ENCODE measurements around the gene OXTR. TPM values are rescaled to one million over a fixed set of nuclear protein-coding genes. Genes with fewer than 3 reads are reported as not detected.
"Not testable (repeated sequence)": the region's sequence is repeated elsewhere in the genome, so short reads cannot be mapped to it uniquely, and the experiment has no call there.

OXTR gene
- total RNA-seq, 3 donors from 2014 or later = 0.32 to 250 (median 105) TPM

DNA sequence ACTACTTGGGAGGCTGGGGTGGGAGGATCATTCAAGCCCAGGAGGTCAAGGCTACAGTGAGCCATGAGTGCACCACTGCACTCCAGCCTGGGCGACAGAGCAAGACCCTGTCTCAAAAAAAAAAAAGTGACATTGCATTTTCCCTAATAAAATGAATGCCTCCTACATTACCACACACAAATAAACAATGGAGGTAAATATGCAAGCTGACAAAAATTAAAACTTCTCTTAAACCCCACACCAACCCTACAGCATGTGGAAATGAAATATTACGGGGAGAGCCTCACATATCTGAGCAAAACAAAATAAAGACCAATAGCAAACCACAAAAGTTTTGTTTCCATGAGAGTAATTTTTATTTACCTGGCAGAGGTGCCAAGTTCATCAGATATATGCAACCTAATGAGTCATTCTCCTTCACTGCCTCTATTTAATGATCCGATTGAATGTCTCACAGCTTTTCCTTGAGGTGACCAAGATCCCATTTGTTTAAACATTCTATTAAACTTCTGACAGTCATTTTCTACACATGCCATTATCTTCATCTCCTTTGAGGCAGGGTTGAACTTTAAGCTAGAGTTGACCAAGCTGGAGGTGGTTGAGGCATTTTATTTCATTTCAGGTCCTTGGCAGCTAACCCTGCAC is 45.2 kb downstream of the OXTR start:
- H3K4me3 ChIP-seq = no peak overlapping the region
- H3K27ac ChIP-seq = no peak overlapping the region
- no peaks in the 10 kb centered on the region for H3K4me1 ChIP-seq
- no peak for DNase-seq (ENCODE audit: low spot score in 2 of 2)
- intact Hi-C loops (cut with DNase I; ENCODE audit: low total_unique reads) = no loop called here
- peaks cover 0 to 4% of the 10 kb centered on the region in 2 donors for H3K9me3 ChIP-seq
- TF ChIP-seq POLR2AphosphoS5 (IDR thresholded peaks at IDR 0.05) = no peak
- TF ChIP-seq, protein P1, sequence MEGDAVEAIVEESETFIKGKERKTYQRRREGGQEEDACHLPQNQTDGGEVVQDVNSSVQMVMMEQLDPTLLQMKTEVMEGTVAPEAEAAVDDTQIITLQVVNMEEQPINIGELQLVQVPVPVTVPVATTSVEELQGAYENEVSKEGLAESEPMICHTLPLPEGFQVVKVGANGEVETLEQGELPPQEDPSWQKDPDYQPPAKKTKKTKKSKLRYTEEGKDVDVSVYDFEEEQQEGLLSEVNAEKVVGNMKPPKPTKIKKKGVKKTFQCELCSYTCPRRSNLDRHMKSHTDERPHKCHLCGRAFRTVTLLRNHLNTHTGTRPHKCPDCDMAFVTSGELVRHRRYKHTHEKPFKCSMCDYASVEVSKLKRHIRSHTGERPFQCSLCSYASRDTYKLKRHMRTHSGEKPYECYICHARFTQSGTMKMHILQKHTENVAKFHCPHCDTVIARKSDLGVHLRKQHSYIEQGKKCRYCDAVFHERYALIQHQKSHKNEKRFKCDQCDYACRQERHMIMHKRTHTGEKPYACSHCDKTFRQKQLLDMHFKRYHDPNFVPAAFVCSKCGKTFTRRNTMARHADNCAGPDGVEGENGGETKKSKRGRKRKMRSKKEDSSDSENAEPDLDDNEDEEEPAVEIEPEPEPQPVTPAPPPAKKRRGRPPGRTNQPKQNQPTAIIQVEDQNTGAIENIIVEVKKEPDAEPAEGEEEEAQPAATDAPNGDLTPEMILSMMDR (IDR thresholded peaks at IDR 0.05) = no peak
- TF ChIP-seq POLR2A (IDR thresholded peaks at IDR 0.05) = no peak
- no peaks in the 10 kb centered on the region for H3K27me3 ChIP-seq
- H3K36me3 ChIP-seq = no peaks in the 10 kb centered on the region

DNA sequence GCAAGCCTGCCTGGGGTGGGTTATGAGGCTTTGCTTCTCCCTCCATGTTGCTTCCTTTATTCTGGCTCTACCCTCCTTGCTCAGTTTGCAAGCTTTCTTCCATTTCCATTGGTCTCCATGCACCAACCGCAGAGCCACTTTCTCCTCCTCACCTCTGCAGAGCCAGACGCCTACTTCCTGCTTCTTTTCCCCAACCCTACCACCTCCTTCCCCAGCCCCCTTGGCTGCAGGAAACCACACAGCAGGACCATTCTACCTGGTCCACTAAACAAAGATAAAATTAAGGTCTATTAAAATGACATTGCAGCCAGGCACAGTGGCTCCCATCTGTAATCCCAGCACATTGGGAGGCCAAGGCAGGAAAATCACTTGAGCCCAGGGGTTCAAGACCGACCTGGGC is 45.8 kb downstream of the OXTR start:
- no peak for DNase-seq (ENCODE audit: low spot score in 2 of 2)
- Histone ChIP-seq H3K27me3 (no peaks in the 10 kb centered on the region), H3K9me3 (peaks cover 0 to 4% of the 10 kb centered on the region in 2 donors), H3K4me1 (no peaks in the 10 kb centered on the region), H3K4me3 (no peak overlapping the region), H3K36me3 (no peaks in the 10 kb centered on the region), H3K27ac (no peak overlapping the region)
- intact Hi-C loops (cut with DNase I; ENCODE audit: low total_unique reads) = no loop called here
- TF ChIP-seq POLR2A (IDR thresholded peaks at IDR 0.05) (no peak), POLR2AphosphoS5 (IDR thresholded peaks at IDR 0.05) (no peak)

DNA sequence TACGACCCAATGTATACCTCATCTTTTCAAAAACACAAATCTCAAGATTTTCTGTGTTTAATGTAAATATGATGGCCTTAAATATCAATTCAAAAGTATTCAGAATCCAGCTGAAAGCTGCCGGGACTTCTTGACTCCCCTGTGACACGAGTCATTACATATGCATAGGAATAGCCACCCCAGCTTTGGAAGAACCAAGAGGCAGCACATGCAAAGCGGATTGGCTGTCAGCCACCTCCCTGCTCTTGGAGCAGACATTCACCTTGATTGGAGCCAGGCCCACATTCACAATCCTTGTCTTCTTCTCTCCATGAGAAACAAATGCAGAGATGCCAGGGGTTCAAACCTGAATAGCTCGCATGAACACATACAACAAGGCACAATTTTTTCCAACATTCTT is 46.6 kb downstream of the OXTR start:
- Histone ChIP-seq H3K4me1 (no peaks in the 10 kb centered on the region), H3K36me3 (no peaks in the 10 kb centered on the region), H3K4me3 (no peak overlapping the region), H3K27me3 (no peaks in the 10 kb centered on the region), H3K27ac (no peak overlapping the region), H3K9me3 (peaks cover 0 to 4% of the 10 kb centered on the region in 2 donors)
- no peak for DNase-seq (ENCODE audit: low spot score in 2 of 2)
- intact Hi-C loops (cut with DNase I; ENCODE audit: low total_unique reads) = no loop called here
- TF ChIP-seq POLR2A (IDR thresholded peaks at IDR 0.05) = no peak
- no peak for TF ChIP-seq POLR2AphosphoS5 (IDR thresholded peaks at IDR 0.05)
- TF ChIP-seq, protein P1 (IDR thresholded peaks at IDR 0.05) = no peak

DNA sequence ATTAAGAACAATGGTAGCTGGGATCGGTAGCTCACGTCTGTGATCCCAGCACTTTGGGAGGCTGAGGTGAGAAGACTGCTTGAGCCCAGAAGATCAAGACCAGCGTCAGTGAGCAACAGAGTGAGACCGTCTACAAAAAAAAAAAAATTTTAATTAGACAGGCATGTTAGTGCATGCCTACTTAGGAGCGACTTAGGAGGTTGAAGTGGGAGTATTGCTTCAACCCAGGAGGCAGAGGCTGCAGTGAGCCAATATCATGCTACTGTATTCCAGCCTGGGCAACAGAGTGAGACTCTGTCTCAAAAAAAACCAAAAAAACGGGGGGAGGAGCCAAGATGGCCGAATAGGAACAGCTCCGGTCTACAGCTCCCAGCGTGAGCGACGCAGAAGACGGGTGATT is 53.7 kb downstream of the OXTR start:
- H3K27me3 ChIP-seq; intact Hi-C loops (cut with DNase I; ENCODE audit: low total_unique reads); H3K36me3 ChIP-seq; H3K4me1 ChIP-seq; H3K27ac ChIP-seq; H3K9me3 ChIP-seq; DNase-seq (ENCODE audit: low spot score in 2 of 2); H3K4me3 ChIP-seq: not testable (repeated sequence)

DNA sequence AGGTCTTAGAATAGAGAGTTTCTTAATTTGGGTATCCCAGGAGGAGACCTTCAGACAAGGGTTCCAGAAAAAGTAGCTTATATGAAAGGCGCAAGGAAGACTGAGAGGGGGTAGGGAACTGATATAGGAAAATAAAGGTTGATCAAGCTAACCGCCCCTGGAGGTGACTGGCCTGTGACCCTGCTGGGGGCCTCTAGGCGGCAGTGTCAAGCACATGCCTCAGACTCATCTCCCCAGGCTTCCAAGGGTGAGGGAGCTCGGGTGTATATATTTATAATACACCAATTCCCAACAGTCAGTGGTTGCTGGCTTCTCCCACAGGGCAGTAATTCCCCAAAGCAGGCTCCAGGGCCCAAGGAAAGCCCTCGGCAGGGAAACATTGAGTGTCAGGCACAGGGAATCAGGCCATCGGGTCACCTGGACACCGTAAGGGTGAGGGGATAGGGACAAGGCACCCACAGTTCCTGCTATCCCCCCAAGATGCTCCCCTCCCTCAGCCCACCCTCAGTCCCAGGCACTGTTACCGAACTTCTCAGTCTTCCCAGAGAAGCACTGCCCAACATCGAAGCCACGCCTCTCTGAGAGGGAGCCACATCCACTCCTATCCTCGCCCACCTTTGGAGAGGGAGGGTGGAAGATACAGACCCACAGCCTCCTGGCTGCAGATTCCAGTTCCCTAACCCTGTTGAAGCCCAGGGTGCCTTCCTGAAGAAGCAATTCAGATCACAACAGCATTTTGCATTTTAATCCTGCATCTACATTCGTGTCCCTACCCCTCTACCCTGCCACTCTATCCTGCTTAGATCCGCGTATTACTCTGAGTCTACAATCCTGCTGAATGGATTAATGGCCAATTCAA is 55.3 kb downstream of the OXTR start:
- H3K27ac ChIP-seq = no peak overlapping the region
- H3K27me3 ChIP-seq = no peaks in the 10 kb centered on the region
- intact Hi-C loops (cut with DNase I; ENCODE audit: low total_unique reads) = no loop called here
- H3K4me1 ChIP-seq = no peaks in the 10 kb centered on the region
- H3K9me3 ChIP-seq = no peaks in the 10 kb centered on the region
- no peak for DNase-seq (ENCODE audit: low spot score in 2 of 2)
- no peaks in the 10 kb centered on the region for H3K36me3 ChIP-seq
- no peak overlapping the region for H3K4me3 ChIP-seq
- TF ChIP-seq, protein P1 (IDR thresholded peaks at IDR 0.05) = no peak
- TF ChIP-seq POLR2AphosphoS5 (IDR thresholded peaks at IDR 0.05) = no peak
- no peak for TF ChIP-seq POLR2A (IDR thresholded peaks at IDR 0.05)

DNA sequence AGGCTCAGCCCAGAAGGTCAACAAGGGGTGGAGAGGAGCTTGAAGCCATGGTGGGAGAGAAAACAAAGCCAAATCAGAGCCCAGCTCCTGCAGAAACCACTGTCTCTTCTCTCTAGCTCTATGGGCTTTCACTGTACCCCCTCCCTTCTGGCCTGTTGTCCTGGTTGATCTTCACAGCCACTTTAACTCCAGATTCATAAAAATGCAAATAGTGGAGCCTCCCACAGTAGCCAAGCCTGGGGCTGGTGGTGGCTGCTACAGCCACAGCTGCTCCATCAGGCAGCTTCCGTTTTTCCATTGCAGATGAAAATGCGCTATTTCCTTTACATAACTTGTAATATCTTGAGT is 56.5 kb downstream of the OXTR start:
- Histone ChIP-seq H3K4me3 (no peak overlapping the region), H3K27me3 (no peaks in the 10 kb centered on the region), H3K27ac (no peak overlapping the region), H3K36me3 (no peaks in the 10 kb centered on the region), H3K4me1 (no peaks in the 10 kb centered on the region), H3K9me3 (no peaks in the 10 kb centered on the region)
- TF ChIP-seq POLR2A (IDR thresholded peaks at IDR 0.05) = no peak
- TF ChIP-seq, protein P1 (IDR thresholded peaks at IDR 0.05) = no peak
- TF ChIP-seq POLR2AphosphoS5 (IDR thresholded peaks at IDR 0.05) = no peak
- no peak for DNase-seq (ENCODE audit: low spot score in 2 of 2)
- intact Hi-C loops (cut with DNase I; ENCODE audit: low total_unique reads) = no loop called here
